Activated T-helper 1 cell treated with Interleukin-2 at 50 U/mL for 16 hours (primary cell): ENCODE measurements around the gene CCDC12.

Experiments
- DNase-seq: peaks from one replicate; pipeline ENCODE4 v3.0.0-alpha.2; 2020; ENCODE audit warnings: low read depth

CCDC12 gene

DNA sequence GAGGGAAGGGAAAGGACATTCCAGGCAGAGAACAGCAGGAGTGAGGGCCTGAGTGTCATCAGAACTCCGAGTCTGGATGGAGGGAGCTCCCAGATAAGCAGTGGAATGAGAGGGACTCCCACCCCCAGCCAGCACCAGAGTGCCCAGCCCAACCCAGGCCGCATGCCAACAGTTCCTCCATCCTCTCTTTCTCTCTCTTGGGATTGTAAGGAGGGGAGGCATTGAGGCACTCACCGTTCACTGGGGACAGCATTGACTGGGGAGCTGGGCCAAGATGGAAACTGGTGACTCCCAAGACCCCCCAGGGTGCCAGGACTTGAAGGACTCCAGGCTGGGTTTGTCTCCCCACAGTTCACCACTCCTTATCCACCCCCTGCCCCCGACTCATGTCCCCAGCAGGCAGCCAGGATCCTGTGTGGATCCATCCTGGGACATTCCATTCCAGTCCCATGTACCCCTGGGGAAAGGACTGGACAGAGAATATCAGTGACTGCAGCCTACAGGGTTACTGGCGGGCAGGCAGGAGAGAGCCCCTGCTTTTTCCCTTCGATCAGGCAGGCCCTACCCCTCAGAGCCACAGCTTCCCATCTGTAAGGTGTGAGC, 83.3 kb downstream of the CCDC12 start:
- DNase-seq = no peak

DNA sequence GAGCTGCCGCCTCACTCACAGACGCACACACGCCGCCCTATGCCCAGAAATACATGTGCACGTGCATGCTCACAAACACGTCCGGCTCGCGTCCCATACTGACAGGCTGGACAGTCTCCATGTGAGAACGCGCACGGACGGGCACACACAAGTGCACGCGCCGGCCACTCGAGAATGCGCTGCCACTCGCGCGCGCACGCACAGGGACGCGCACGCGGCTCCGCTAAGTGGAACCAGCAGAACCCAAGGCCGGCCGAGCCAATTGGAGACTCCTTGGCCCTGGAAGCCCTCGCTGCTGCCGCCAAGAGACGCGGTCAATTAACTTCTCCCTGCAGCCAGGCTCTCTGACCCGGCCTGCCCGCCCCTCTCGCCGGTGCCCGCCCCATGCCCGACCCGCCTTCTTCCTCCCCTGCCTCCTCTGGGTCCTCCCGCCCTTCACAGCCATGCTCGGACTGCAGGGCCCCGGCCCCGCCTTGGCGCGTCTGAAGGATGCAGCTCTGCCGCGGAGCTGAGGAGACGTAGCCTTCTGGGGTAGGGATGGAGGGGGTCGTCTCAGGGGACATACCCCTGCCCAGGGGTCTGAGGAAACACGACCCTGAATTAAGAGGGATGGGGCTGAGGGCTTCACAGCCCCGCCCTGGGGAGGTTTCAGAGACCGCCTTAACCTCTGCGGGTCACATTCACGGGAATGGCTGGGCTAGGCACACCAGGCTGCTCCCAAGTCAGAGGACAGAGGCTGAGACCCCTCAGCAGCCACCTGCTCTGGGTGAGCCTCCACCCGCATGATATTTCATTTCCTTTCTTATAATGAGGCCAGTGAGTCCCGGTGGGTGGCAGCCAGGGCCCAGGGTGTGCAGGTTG, 84.0 kb downstream of the CCDC12 start:
- DNase-seq = no peak

DNA sequence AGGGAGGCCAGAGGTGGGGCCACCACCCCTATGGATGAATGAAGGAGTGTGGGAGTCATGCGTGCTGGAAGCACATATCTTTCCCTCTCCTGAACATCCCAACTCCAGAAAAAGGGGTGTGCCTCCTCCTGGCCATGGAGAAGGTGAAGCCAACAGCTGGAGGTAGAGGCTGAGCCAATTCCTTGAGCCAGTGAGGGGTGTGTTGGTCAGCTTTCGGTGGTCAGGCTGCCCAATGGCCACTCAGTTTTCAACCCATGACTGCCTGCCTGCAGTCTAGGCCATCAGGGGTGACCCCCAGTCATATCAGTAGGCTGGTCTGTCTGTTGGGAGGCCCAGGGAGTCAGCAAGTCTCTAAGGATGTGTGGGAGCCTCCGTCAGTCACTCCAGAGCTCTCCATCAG, 85.4 kb downstream of the CCDC12 start:
- DNase-seq = no peak

DNA sequence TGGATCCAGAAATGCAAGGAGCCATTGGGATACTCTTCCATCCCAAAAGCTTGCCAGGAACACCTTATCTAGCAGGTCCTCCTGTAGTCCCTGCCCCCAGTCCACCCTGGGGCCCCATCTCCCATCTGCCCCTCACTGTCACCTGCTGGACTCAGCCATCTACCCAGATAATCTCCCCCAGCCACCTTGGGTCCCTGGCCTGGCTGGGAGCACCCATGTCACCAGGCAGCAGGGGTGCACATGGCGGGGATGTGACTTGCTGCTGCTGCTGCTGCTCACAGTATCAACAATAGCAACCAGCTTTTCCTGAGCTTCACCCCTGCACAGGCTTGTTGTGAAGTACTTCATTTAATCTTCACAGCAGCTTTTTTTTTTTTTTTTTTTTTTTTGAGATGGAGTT, 86.4 kb downstream of the CCDC12 start:
- no peak for DNase-seq

DNA sequence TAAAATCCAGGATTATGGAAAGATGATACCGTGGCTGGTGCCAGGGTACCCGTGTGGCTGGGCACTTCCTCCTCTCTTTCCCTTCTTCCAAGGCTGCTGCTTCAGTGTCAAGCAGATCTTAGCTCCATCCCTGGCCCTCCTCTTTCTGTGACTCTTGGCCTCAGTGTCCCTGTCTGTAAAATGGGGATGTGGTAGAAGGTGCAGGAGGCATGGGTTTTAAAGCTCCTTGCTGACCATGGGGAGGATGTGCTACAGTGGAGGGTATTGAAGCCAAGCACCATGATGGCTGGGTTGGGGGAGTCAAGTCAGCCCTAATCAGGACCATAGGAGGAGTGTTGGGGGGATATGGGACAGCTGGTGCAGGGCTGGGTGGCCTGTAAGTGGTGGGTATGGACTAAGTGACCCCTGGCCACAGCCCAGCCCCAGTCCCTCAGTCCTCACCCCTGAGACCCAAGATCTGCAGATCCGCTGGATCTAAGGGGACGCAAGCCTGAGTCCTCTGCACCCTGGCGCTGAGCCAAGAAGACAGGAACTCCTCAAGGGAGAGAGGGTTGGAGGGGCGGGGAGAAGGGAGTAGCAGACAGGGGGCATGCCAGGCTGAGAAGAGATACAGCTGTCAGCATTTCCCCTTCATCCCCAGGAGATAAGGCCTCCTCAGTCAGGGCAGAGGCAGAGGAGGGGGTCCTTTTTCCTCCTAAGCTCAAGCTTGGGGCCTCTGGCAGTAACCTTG, 87.0 kb downstream of the CCDC12 start:
- no peak for DNase-seq

DNA sequence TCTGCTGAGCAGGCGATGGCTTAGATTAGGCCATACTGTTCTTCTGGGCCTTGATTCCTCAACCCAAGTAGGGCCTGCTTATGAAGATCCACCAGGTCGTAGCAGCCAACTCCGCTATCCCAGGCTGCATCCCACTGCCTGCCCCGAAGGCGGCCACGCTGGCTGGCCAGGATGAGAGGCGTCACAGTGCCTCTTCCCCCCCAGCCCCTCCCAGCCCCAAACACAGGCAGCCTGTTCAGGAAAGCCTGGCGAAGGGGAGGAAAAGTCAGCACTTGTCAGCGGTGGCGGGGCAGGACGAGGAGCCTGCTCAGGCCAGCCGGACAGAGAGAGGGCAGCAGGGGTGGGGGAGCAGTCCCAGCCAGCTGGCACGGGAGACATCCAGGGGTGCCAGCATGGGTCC, 87.8 kb downstream of the CCDC12 start:
- DNase-seq = no peak

DNA sequence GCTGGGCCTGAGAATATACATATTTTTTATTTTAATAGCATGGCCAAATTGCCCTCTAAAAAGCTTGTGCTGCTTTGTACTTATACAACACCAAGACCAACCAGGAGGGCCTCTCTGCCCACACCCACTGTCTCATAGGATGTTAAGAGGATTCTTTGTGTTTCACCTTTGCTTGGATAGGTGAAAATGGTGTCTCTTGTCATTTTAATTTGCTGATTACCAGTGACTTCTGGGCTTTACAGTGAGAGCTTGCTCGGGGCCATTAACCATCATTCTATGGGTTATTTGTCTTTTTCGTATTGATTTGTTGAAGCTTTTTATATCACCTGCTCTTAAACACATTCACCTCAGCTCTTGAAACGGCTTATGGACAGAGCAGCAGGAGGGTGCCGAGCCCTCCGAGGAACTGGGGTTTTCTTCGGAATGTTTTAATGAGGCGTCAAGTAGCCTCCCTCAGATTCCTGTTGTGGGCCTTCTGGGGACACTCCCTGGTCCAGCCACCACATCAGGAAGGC, 88.5 kb downstream of the CCDC12 start:
- DNase-seq = no peak

DNA sequence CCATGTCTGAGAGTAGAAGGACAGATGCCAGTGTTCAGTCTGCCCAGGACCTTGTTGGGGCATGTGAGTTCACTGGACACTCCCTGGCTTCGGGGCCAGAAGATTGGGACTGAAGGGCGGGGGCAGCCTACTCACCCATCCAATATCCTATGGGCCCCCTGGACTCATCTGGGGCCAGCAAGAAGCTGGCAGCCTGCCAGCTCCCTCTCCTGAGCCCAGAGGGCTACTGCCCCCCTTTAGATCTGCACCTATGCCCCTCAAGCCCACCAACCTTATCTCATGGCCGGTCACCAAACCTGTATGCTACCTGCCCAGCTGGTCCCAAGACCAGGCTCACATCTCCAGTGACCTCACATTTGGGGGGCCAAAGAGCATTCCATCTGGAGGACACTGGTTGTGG, 90.9 kb downstream of the CCDC12 start:
- no peak for DNase-seq

DNA sequence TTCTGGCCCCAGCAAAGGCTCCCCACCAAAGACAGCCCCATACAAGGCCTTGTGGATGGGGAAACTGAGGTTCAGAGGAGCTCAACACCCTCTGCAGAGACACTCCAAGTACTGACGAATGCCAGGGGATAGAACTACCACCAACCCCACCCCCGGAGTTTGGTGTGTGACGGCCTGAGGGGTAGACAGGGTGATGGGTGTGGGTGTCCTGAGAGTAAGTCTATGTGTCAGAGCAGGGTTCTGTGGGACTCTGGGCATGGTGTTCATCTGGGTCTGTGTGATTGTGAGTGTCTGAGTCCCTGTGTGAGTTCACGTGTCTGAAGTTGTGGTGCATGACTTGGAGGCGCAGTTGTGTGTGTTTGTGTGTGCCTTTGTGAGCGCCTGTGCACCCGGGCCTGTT, 91.6 kb downstream of the CCDC12 start:
- no peak for DNase-seq

DNA sequence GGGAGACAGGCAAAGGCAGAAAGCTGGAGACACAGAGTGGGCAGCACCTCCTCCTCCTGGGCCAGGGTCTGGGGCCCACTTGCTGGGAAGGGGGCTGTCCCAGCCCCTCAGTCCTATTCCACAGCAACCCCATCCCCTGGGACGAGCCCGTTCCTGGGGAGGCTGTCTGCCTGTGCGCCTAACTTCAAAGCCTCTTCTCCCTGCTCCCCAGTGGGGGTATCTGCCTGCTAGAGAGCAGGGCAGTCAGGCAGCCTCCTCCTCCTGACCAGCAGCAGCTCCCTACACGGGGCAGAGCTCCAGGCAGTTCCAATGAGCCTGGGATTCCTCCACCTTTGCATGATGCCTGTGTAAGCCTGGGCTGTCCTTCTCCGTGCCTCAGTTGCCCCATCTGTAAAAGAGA, 92.1 kb downstream of the CCDC12 start:
- DNase-seq = no peak

DNA sequence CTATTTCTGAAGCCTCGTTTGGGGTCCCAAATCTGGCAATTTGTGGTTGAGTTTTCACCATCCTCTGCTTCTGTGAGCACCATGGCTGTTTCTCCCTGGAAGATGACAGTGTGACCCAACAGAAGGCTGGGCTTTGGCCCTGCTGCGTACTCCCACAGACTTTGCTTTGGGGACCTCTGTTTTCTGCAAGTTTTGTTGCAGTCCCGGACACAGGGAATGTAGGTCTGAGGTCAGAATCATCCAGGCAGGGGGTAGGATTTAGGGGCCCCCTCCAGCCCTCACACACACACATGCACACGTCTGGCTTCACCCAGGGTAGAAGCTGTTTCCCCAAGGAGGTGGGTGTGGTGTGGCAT, 92.7 kb downstream of the CCDC12 start:
- DNase-seq = no peak

DNA sequence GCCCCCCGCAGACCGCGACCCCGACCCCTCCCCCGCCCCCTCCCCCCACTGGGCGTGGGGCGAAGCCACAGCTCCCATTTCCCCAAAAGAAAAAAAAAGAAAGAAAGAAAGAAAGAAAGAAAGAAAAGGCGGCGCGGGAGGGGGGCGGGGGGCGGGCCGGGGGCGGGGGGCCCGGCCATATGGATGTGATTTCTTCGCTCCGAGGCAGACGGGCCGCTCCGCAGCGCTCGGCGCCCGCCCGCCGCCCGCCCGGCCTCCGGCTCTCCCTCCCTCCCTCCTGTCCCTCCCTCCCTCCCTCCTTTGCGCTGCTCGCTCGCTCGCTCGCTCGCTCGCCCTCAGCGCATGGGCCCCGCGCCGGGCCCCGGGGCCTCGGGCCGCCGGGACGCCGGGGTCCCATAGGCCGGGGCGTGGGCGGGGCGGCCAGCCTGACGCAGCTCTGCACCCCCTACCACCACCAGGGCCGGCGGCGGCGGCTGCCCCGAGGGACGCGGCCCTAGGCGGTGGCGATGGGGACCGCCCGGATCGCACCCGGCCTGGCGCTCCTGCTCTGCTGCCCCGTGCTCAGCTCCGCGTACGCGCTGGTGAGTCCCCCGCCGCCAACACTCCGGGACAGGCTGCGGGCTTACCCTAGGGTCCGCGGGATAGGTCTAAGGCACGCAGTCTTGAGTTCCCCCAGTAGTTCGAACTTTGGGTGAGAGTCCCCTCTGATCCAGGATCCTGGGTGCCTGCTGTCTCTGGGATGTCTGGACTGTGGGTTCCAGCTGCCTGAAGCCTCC, 93.3 kb downstream of the CCDC12 start:
- no peak for DNase-seq

DNA sequence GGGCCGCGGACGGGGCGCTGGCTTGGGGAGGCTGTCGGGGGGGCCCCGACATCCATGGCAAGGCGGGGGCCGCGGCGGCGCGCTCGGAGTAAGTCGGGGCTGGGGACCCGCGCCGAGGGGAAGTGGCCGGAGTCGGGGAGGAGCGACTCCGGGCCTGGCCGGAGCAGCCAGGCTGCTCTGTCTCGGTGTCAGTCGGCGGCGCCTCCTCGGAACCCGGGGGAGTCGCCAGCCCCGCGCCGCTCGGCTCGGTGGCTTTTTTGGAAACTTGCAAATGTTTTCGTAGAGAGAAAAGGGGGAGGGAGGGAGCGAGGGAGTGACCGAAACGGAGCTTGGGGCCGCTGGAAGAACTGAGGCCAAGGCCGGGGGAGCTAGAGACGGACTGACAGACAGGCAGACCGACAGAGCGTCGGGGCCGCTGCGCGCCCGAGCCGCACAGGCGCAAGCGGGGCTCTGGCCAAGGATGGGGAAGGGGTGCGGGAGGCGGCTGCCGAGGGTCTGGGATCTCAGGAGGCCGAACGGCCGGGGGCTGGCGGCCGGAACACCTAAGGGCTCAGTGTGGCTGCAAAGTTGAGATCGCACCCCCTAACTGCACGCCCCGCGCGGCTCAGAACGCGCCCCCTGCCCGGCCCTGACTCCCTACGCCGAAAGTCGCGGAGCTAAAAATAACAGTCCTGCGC, 94.0 kb downstream of the CCDC12 start:
- DNase-seq = no peak

DNA sequence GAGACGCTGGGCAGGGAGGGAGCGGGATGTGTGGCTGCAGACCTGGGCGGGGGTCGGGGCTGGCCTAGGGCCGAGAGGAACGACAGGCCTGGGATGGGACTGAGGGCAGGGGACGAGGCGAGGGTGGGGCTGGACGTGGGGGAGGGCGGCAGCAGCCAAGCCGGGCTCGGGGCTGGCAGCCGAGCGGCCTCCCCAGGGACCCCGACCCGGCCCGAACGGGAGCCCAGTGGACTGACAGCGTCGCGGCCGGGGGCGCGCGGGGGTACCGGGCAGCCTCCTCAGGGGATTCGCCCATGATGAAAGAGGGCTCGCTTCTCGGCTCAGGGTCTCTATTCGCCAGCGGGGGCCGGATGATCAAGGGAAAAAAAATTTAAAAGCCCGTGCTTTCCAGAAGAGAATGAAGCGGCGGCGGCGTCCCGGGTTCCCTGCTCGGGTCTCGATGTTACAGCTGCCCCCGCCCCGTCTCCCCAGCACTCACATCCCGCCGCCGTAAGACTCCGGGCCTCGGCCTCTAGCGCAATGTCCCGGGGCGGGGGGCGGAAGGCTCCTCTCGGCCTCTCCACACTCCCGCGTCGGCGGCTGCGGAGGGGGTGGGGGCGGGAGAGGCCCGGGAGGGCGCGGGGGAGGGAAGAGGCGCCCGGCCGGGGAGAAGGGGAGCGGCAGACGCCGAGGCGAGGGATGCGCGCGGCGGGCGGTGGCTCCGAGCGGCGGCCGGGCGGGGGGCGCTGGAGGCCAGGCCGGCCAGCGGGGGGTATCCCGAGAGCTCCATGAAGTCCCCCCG, 94.8 kb downstream of the CCDC12 start:
- DNase-seq = no peak

DNA sequence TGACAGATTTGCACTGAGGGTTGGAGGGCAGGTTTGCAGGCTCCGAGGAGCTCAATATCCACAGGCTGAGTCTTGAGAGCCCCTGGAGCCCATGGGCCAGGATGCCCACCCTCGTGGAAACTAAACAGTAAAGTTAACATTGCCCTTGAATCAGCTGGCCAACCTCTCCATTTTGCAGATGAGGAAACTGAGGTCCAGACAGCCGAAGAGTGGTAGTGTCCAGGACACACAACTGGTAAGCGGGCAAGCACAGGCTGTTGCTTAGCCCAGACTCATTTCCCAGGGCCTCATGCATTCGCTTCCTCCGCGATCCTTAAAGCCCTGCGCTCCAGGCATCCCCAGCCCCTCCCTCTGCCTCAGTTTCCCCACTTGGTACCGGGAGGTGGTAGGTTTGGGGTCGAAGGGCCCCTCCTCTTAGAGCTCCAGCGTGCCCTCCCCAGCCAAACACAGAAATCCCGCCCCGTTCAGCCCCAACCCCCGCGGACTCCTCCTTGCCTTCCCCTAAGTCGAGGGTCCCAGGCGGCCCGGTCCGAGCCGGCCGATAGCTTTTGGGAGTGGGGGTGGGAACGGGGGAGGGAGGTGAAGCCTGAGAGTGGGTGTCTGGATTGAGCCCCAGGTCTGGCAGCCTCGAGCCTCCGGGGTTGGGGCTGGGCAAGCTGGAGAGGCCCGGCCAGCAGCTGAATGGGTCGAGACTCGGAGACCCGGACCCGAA, 95.5 kb downstream of the CCDC12 start:
- DNase-seq = no peak

DNA sequence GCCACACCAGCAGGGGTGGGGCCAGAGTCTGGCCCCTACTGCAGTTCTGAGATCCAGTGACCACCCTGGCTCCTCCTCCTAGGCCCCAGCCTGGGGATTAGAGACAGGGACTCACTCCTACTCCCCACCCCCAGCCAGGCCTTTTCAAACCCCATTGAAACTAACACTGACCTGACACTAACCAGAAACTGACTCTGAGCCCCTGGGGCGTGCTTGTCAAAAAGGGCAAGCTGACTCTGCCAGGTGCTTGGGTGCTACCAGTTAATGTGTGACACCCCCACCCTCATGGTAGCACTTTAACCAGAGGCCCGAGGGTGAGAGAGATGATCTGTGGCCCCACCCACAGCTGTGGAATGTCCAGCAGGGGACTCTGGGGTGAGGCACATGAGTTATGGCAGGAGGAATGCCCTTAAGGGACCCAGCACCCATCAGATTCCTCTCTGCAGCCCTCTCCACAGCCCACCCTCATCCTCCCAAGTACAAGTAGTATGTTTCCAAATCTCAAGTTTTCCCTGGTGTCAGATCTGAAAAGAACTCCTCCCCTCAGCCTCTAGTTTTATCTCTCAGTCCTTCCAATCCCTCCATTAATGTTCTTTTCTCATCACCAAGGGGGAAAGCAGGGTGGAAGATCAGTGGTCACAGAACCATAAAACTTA, 97.6 kb downstream of the CCDC12 start:
- no peak for DNase-seq

DNA sequence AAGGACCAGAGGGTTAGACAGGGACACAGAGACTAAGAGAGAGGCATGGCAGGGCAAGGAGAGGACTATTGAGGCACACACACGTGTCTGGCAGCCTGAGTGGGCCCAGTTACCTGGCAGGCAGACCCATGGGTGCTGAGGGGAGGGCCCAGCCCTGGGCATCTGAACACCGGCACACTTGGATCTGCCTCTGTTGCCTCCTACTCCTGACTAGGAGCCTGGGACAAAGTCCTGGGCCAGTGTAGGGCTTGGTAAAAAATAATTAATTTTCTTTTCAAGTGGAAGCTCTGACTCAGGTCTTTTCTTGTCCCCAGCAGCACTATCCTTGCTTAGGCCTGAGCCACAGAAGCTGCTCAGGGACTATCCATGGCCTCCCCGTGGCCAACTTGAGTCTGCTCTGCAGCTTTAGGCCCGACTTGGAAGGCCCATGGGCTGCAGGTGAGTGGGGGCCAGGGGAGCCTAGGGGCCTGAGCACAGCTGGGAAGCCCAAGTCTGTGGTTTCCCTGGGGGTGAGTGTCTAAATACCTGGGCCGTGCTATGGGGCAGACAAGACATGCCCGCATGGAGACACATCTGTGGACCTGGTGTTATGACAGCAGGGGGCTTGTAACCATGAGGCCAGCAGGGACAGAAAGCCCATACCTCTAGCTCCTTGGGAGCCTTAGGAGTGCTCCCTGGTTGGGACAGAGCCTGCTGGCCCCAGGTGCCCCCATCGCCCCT, 99.0 kb downstream of the CCDC12 start, which contains the start of gene PTH1R:
Gene PTH1R, plus strand, starts transcription at position 316 of the 720 bp plus-strand sequence. CDS start 5,839 bp downstream, outside the sequence.
- DNase-seq = no peak
